HUDEP-2 (cell line): ENCODE results near the gene XXYLT1.

Experiments
- DNase-seq, 76 experiments: peaks; one replicate each; lab custom pipeline; 2025; ENCODE audit not compliant: unreplicated experiment in 76 of 76; lab: John Stamatoyannopoulos, UW

XXYLT1 gene

GRCh38 chr3:195173657-195174056 is 97.3 kb downstream of the XXYLT1 start:
- no peak for DNase-seq

GRCh38 chr3:195172896-195173295 is 98.1 kb downstream of the XXYLT1 start:
- no peak for DNase-seq

DNA sequence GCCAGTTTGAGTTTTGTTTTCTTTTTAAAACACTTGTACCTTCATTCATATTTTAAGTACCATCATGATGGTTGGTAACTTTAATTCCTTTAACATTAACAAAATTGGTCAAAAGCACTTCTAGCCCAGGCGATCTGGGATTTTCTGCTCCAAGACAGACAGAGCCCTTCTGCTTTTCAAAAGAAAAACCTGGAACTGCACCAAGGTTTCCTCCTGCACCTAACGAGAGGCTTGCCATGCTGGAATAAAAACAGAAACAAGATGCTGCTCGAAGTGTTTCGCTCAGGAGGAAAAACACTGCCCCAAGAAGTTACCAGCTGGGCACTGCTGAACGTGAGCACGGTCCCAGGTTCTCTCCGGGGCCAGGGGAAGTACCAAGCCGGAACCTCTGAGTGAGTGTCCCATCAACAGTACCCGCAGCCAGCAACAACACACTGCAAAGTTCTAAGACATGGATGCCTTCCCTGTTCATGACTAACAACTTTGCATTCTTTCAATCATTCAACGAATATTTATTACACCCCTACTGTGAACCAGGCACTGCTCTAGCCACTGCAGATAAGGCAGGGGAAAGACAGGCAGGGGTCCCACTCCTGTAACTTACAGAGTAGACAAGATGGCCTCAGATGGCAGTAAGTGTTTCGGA is 98.8 kb downstream of the XXYLT1 start:
- no peak for DNase-seq

GRCh38 chr3:195171093-195171873 is 99.7 kb downstream of the XXYLT1 start:
- no peak for DNase-seq

- DNase-seq = no peak
Measured at GRCh38 chr3:195170496-195170895, 100.5 kb downstream of the XXYLT1 start.

DNA sequence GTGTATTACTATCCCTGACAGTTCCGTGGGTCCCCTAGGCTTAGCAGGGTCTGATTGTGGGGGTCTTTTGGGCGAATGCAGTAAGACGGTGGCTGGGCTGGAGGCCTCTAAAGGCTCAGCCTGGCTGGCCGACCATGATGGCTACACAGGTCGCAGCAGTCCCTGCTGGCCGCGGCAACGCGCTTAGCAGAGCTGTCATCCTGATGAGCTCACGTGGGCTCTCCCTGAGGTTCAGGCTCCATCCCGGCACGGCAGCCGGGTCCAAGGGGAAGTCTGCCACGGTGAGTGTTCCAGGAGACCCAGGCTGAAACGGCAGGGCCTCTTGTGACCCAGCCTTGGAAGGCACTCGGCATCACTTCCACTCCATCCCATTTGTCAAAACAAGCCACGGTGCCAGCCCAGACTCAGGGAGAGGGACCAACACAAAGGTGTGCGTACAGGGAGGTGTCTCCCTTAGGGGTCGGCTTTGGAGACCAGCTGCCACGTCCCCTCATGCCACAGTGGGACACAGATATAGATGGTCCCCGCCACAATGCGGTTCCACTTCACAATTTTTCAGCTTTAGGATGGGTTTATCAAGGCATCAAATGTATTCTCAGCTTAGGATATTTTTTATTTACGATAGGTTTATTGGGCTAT is 101.8 kb downstream of the XXYLT1 start:
- no peak for DNase-seq

DNA sequence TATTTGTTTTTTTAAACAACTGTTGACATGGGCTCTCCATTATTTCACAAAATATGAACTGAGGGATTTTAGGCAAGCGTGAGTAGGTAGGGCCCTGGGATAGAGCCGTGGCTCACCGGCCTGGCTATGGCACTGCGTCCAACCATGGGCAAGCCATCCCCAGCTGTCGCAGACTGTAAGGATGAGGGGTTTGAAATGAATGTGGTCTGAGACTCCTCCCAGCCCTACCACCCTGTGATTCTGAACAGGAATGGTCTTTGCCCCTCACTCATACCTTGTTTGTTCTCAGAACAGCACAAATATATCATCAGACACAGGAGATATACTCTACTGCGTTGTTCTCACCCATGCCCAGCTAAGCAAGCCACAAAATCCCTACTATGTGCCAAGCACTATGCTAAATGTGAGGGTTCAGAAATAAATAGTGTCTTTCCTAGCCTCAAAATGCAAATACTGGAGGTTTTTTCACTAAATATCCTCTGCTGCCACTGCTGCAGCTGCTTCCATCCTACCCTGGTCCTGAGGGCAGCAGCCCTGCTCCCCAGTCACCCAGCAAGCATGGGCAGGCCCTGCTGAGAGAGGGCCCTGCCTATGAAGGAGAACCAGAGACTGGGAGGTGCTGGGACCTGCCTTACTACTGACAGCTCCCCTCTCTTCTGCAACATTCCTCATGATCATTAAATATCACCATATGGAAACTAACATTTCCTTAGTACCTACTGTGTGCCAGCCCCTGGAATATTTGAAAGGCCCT is 102.8 kb downstream of the XXYLT1 start:
- DNase-seq = no peak

DNA sequence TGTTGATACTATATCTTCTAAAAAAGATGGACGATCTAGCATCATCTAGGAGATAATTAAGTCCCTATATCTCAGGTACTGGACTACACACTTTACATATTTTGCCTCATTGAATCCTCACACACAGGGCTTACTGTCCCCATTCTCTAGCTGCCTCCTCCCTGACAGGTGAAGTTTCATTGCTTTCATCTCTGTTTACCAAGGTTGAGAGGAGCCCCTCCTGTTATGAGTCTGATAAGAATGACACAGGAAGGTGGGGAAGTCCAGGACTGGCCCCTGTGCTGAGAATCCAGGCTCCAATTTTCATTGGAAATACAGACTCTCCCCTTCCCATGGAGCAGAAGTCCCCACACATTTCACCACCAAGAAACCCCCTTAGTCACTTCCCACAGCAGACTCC is 105.2 kb downstream of the XXYLT1 start:
- no peak for DNase-seq

DNA sequence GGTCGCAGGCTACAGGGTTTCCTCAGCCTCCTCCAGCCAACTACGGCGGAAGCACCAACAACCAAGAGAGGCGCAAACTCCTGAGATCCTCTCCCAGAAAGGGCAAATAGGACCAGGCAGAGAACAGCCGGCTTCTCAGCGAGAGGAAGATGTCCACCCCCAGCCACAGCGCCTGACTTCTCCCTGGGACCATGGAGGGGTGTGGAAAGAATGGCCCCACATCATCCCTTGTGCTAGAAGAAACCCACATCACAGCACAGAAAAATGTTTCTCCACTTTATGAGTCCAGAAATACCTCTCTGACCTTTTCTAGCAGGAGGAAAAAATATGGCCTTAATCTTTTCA is 105.7 kb downstream of the XXYLT1 start:
- DNase-seq = no peak

GRCh38 chr3:195164573-195165264 is 106.2 kb downstream of the XXYLT1 start:
- DNase-seq = no peak

GRCh38 chr3:195163719-195164572 is 107.0 kb downstream of the XXYLT1 start:
- DNase-seq = peak in 1 of 76 experiments; percentile 10

GRCh38 chr3:195162816-195163215 is 108.1 kb downstream of the XXYLT1 start:
- no peak for DNase-seq

DNA sequence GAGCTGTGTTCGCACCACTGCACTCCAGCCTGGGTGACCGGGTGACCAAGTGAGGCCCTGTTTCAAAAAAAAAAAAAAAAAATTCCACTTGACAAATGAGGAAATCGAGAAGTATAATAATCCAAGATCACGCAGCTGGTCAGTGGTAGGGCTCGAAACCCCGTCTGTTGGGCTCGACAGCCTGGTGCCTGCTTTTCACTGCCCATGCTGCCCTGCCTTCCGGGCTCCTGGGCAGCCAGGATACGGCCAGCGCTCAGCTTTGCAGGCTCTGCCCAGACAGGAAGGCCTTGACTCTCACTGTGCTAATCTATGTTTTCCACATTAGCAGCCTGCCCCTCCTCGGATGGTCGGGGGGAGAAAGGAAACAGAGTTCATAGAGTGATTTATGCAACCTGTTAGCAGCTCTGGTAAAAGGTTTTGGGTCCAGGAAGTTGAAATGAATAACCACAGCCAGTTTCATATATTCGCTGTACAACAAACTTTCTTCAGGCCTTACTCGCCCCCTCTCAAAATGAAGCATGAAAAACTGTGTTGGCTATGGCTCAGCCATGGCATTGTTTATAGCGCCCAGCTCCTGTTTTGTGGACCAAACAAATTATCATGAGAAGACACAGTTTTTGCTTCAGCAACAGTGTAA is 108.8 kb downstream of the XXYLT1 start:
- no peak for DNase-seq

GRCh38 chr3:195160908-195161434 is 110.0 kb downstream of the XXYLT1 start:
- DNase-seq = no peak

DNA sequence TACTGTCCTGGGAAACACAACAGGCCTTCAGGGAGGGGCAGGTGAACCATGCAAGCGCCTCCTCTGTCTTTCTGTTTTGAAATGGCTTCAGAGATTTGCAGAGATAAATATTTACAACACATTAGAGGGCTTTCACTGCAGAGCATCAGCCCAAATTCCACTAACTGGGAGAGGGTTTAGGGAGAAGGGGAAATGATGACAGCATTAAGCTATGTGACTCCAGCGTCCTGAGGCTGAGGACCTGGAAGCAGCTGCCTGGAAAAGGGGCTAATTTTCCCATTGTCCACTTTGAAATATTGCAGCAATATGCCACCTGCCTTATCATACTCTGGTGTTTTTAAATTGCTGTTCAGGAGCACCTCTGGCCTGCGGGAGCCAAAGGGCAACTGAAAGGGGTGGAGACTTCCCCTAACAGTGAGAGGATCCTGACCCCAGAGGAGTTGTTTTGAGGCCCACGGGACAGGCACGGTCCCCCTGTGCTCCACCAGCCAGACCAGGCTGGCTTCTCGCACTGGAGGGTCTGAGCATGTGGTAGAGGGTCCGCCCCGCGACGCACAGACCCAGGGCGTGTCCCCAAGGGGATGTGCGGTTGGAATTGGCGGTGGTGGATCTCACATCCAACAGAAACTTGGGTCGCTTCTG is 110.6 kb downstream of the XXYLT1 start:
- no peak for DNase-seq

GRCh38 chr3:195159814-195160165 is 111.2 kb downstream of the XXYLT1 start:
- no peak for DNase-seq

GRCh38 chr3:195159117-195159813 is 111.7 kb downstream of the XXYLT1 start:
- DNase-seq = no peak

GRCh38 chr3:195156286-195156890 is 114.6 kb downstream of the XXYLT1 start:
- DNase-seq = no peak
